ENCODE measurements around the gene MKRN1.

Gene MKRN1

GRCh38 chr7:140497241-140497769 is 18.0 kb upstream of the MKRN1 start:
- no peak for DNase-seq (ENCODE audit: low read depth)
- H3K4me3 ChIP-seq (ENCODE audit: low read depth, low read length) = no peak overlapping the region
- no peak for TF ChIP-seq CTCF (conservative IDR thresholded peaks at IDR 0.05; ENCODE audit: low read depth, low read length)

DNA sequence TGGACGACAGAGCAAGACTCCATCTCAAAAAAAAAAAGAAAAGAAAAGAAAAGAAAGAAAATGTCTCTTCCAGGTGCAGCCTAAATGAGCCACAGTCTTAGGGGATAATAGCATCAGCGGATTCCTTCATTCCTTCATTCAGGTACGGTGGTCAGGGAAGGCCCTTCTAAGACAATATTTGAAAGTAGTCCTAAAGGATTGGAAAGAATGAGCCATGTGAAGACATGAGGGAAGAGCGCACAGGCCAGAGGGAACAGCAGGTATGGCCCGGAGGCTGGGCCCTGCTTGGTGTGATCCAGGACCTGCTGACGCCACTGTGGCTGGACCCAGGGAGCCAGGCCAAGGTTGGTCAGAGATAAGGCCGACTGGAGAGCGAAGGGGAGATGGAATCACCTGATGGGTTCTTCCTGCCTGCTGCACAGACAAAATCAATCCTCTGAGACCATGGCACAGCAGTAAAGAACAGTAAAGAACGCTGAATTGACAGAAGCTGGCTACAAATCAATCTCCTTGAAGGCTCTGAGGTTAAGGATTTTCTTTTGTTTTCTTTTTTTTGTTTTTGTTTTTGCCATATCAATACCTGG is 16.3 kb upstream of the MKRN1 start:
- H3K4me3 ChIP-seq (ENCODE audit: low read depth, low read length) = no peak overlapping the region
- DNase-seq (ENCODE audit: low read depth) = no peak
- TF ChIP-seq CTCF (conservative IDR thresholded peaks at IDR 0.05; ENCODE audit: low read depth, low read length) = no peak

GRCh38 chr7:140494867-140495266 is 15.6 kb upstream of the MKRN1 start:
- TF ChIP-seq CTCF (conservative IDR thresholded peaks at IDR 0.05; ENCODE audit: low read depth, low read length) = no peak
- DNase-seq (ENCODE audit: low read depth) = no peak
- H3K4me3 ChIP-seq (ENCODE audit: low read depth, low read length) = no peak overlapping the region

- TF ChIP-seq CTCF (conservative IDR thresholded peaks at IDR 0.05; ENCODE audit: low read depth, low read length) = no peak
- no peak overlapping the region for H3K4me3 ChIP-seq (ENCODE audit: low read depth, low read length)
- DNase-seq (ENCODE audit: low read depth) = no peak
Measured at GRCh38 chr7:140489026-140489359, 9.7 kb upstream of the MKRN1 start.

DNA sequence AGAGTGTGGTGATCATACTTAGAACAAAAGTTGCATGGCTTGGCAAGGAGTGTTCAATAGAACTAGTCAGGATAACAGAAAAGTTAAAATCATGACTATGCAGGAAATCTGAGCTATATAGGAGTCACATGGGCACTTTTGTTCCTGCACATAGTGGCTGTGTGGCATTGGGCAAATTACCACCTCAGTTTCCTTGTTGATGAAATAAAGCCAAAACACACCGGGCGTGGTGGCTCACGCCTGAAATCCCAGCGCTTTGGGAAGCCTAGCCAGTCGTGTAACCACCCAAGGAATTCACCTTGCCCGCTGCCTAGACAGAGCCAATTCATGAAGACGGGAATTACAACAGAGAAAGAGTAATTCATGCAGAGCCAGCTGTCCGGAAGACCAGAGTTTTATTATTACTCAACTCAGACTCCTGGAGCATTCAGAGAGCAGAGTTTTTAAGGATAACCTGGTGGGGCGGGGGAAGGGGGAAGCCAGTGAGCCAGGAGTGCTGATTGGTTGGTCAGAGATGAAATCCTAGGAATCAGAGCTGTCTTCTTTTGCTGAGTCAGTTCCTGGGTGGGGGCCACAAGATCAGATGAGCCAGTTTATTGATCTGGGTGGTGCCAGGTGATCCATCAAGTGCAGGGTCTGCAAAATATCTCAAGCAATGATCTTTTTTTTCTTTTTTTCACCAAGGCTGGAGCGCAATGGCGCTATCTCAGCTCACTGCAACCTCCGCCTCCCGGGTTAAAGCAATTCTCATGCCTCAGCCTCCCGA is 6.4 kb upstream of the MKRN1 start:
- no peak for TF ChIP-seq CTCF (conservative IDR thresholded peaks at IDR 0.05; ENCODE audit: low read depth, low read length)
- no peak for DNase-seq (ENCODE audit: low read depth)
- no peak overlapping the region for H3K4me3 ChIP-seq (ENCODE audit: low read depth, low read length)

- H3K4me3 ChIP-seq (ENCODE audit: low read depth, low read length) = no peak overlapping the region
- DNase-seq (ENCODE audit: low read depth) = no peak
- TF ChIP-seq CTCF (conservative IDR thresholded peaks at IDR 0.05; ENCODE audit: low read depth, low read length) = no peak
Measured at GRCh38 chr7:140484951-140485499, 5.7 kb upstream of the MKRN1 start.
